OCI-LY7 (cell line): ENCODE data around the gene DPYD. TPM values are rescaled to one million over a fixed set of nuclear protein-coding genes. Genes with fewer than 3 reads are reported as not detected.

ENCODE experiments used
- BruUV-seq: library from RNA; stranded (reverse); fragments of 400-500 nt; replicated peaks from 2 replicates; lab custom pipeline; 2021; lab: Mats Ljungman, UMichigan
- CTCF ChIA-PET: fragments of 300-600 bp; sonication (Branson Sonifier 250); formaldehyde crosslinking; loops from one replicate; lab custom pipeline; 2022; ENCODE audit warnings: antibody characterized with exemption; ENCODE audit not compliant: unreplicated experiment; lab: Charles Lee
- POLR2A ChIA-PET: fragments of 300-600 bp; sonication (Branson Sonifier 250); formaldehyde crosslinking; loops from one replicate; lab custom pipeline; 2022; ENCODE audit warnings: antibody characterized with exemption; lab: Charles Lee
- DNase-seq: peaks from one replicate; pipeline ENCODE4 v3.0.0-alpha.2; 2015; ENCODE audit warnings: low spot score
- H2AFZ ChIP-seq: fragments of 200-600 bp; sonication (generic), shearing (Covaris generic); 2 replicates; pipeline ENCODE4 v1.6.1; 2014; ENCODE audit warnings: mild to moderate bottlenecking, antibody characterized with exemption, low read length, moderate library complexity
- H3K27ac ChIP-seq: fragments of 200-600 bp; sonication (generic); 2 replicates; pipeline ENCODE4 v1.5.1; 2014; ENCODE audit warnings: mixed run types, low read depth, mild to moderate bottlenecking, moderate library complexity, low read length, inconsistent platforms; ENCODE audit not compliant: poor library complexity, severe bottlenecking
- H3K36me3 ChIP-seq: fragments of 200-600 bp; sonication (generic); 2 replicates; pipeline ENCODE4 v1.6.1; 2014; ENCODE audit warnings: mild to moderate bottlenecking, antibody characterized with exemption, low read length, moderate library complexity, mixed read lengths; ENCODE audit not compliant: insufficient read depth
- H3K4me1 ChIP-seq: fragments of 200-600 bp; sonication (generic); 2 replicates; pipeline ENCODE4 v1.5.1; 2014; ENCODE audit warnings: mild to moderate bottlenecking, low read length; ENCODE audit not compliant: insufficient read depth, poor library complexity, severe bottlenecking
- H3K4me2 ChIP-seq: fragments of 200-600 bp; sonication (generic); 2 replicates; pipeline ENCODE4 v1.6.1; 2014; ENCODE audit warnings: mild to moderate bottlenecking, low read length
- H3K4me3 ChIP-seq: fragments of 200-600 bp; sonication (generic); 2 replicates; pipeline ENCODE4 v1.5.1; 2014; ENCODE audit warnings: mild to moderate bottlenecking, low read depth, low read length; ENCODE audit not compliant: poor library complexity, severe bottlenecking
- H3K79me2 ChIP-seq: fragments of 200-600 bp; sonication (generic); 2 replicates; pipeline ENCODE4 v1.6.1; 2016; ENCODE audit warnings: low read depth, mild to moderate bottlenecking, low read length, moderate library complexity, mixed read lengths; ENCODE audit not compliant: insufficient read depth
- H3K9me2 ChIP-seq: fragments of 200-600 bp; sonication (generic); 2 replicates; pipeline ENCODE4 v1.6.1; 2016; ENCODE audit warnings: mild to moderate bottlenecking, low read length, mixed read lengths; ENCODE audit not compliant: insufficient read depth
- H3K9me3 ChIP-seq: fragments of 200-600 bp; sonication (generic); 2 replicates; pipeline ENCODE4 v1.6.1; 2014; ENCODE audit warnings: mild to moderate bottlenecking, mixed run types, low read length, mixed read lengths
- H4K20me1 ChIP-seq: fragments of 200-600 bp; sonication (generic); 2 replicates; pipeline ENCODE4 v1.6.1; 2014; ENCODE audit warnings: mild to moderate bottlenecking, antibody characterized with exemption, low read length, moderate library complexity, mixed read lengths; ENCODE audit not compliant: insufficient read depth
- EZH2phosphoT487 ChIP-seq: fragments of 200-600 bp; sonication (generic); IDR thresholded peaks from 2 replicates; pipeline ENCODE4 v1.6.1; 2018; ENCODE audit warnings: low read depth, borderline replicate concordance, mild to moderate bottlenecking, mixed run types, antibody characterized with exemption, low read length, moderate library complexity, mixed read lengths
- intact Hi-C: fragments of 100-400 bp; cut with micrococcal nuclease; formaldehyde crosslinking; loops from one replicate; pipeline ENCODE4 v1.10.0; 2022; ENCODE audit not compliant: unreplicated experiment
- total RNA-seq, 2 experiments: library from RNA; depleted of rRNA in 1 of 2; stranded (reverse); fragments of >200 nt in 1 of 2; shearing (Covaris generic) in 1 of 2; gene quantifications; 2 replicates each; pipeline ENCODE4 v1.2.3, GENCODE V29; 2014 to 2022
- TF ChIP-seq, protein P1 (sequence below): fragments of 200-600 bp; sonication (generic); conservative IDR thresholded peaks from 2 replicates; pipeline ENCODE4 v1.5.1; 2014; ENCODE audit warnings: mild to moderate bottlenecking, antibody characterized with exemption, low read length, moderate library complexity, mixed read lengths

DPYD gene
- total RNA-seq, 2 experiments from 2014 or later, result 5.5 to 13.4 TPM

- no peak for DNase-seq
- Histone ChIP-seq H3K9me2 (no peaks in the 10 kb centered on the region), H2AFZ (no peak overlapping the region), H3K4me3 (no peak overlapping the region), H3K36me3 (no peaks in the 10 kb centered on the region), H3K9me3 (no peaks in the 10 kb centered on the region), H3K4me2 (no peak overlapping the region), H3K79me2 (no peaks in the 10 kb centered on the region), H4K20me1 (no peaks in the 10 kb centered on the region), H3K4me1 (no peaks in the 10 kb centered on the region), H3K27ac (no peak overlapping the region)
- ChIA-PET POLR2A (no interaction called here), CTCF (no interaction called here)
- intact Hi-C loops, result no loop called here
- TF ChIP-seq, protein P1, sequence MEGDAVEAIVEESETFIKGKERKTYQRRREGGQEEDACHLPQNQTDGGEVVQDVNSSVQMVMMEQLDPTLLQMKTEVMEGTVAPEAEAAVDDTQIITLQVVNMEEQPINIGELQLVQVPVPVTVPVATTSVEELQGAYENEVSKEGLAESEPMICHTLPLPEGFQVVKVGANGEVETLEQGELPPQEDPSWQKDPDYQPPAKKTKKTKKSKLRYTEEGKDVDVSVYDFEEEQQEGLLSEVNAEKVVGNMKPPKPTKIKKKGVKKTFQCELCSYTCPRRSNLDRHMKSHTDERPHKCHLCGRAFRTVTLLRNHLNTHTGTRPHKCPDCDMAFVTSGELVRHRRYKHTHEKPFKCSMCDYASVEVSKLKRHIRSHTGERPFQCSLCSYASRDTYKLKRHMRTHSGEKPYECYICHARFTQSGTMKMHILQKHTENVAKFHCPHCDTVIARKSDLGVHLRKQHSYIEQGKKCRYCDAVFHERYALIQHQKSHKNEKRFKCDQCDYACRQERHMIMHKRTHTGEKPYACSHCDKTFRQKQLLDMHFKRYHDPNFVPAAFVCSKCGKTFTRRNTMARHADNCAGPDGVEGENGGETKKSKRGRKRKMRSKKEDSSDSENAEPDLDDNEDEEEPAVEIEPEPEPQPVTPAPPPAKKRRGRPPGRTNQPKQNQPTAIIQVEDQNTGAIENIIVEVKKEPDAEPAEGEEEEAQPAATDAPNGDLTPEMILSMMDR, result no peak
- TF ChIP-seq EZH2phosphoT487, result no peak
- BruUV-seq, result no TSS peak
These were observed 235.5 kb downstream of the DPYD start for GRCh38 chr1:97685360-97685759.

- intact Hi-C loops, result no loop called here
- Histone ChIP-seq H3K79me2 (no peaks in the 10 kb centered on the region), H4K20me1 (no peaks in the 10 kb centered on the region), H3K9me3 (no peaks in the 10 kb centered on the region), H3K9me2 (no peaks in the 10 kb centered on the region), H3K4me3 (no peak overlapping the region), H3K27ac (no peak overlapping the region), H2AFZ (no peak overlapping the region), H3K36me3 (no peaks in the 10 kb centered on the region), H3K4me1 (no peaks in the 10 kb centered on the region), H3K4me2 (no peak overlapping the region)
- BruUV-seq, result no TSS peak
- DNase-seq, result no peak
- TF ChIP-seq, protein P1, result no peak
- ChIA-PET CTCF (no interaction called here), POLR2A (no interaction called here)
These were observed 239.9 kb downstream of the DPYD start for GRCh38 chr1:97680894-97681293.

- H4K20me1 ChIP-seq, result no peaks in the 10 kb centered on the region
- POLR2A ChIA-PET, result no interaction called here
These were observed 240.4 kb downstream of the DPYD start for GRCh38 chr1:97680470-97680869.

More at GRCh38 chr1:97680470-97680869, 240.4 kb downstream of the DPYD start:
- H3K4me3 ChIP-seq, result no peak overlapping the region
- no peaks in the 10 kb centered on the region for H3K36me3 ChIP-seq
- H3K9me2 ChIP-seq, result no peaks in the 10 kb centered on the region
- intact Hi-C loops, result no loop called here
- BruUV-seq, result no TSS peak
- H2AFZ ChIP-seq, result no peak overlapping the region
- no peak for TF ChIP-seq EZH2phosphoT487
- TF ChIP-seq, protein P1, result no peak
- DNase-seq, result no peak
- no peaks in the 10 kb centered on the region for H3K4me1 ChIP-seq
- H3K4me2 ChIP-seq, result no peak overlapping the region
- no peaks in the 10 kb centered on the region for H3K79me2 ChIP-seq
- H3K9me3 ChIP-seq, result no peaks in the 10 kb centered on the region
- no peak overlapping the region for H3K27ac ChIP-seq
- CTCF ChIA-PET, result no interaction called here
